PFSK-1 (cell line): Measurements from ENCODE around the gene TSPYL2.

Experiments
- FOXP2 ChIP-seq: optimal IDR thresholded peaks from 2 replicates; pipeline ENCODE3; 2011; ENCODE audit warnings: borderline replicate concordance, control low read depth, inconsistent platforms; ENCODE audit not compliant: insufficient read depth; ENCODE audit errors: extremely low read length, extremely low read depth
- POLR2AphosphoS5 ChIP-seq: IDR thresholded peaks from 2 replicates; pipeline ENCODE4 v1.6.1; 2012; ENCODE audit warnings: low read depth, mild to moderate bottlenecking, control low read depth, low read length, moderate library complexity
- REST ChIP-seq, 2 experiments: IDR thresholded peaks; 2 replicates each; pipeline versions ENCODE4 v1.6.1 to v1.8.0; 2011 to 2012; ENCODE audit warnings: low read depth in 2 of 2, low read length in 2 of 2, control low read depth in 1 of 2, inconsistent platforms in 1 of 2, mild to moderate bottlenecking in 1 of 2, moderate library complexity in 1 of 2; ENCODE audit not compliant: insufficient read depth in 1 of 2
- SIN3A ChIP-seq: IDR thresholded peaks from 2 replicates; pipeline ENCODE4 v1.6.1; 2012; ENCODE audit warnings: mild to moderate bottlenecking, low read length, moderate library complexity, borderline replicate concordance; ENCODE audit not compliant: insufficient read depth
- TAF1 ChIP-seq: IDR thresholded peaks from 2 replicates; pipeline ENCODE4 v1.6.1; 2012; ENCODE audit warnings: low read length, control low read depth, borderline replicate concordance; ENCODE audit not compliant: insufficient read depth

- no peak for TF ChIP-seq TAF1
- no peak for TF ChIP-seq REST (IDR thresholded peaks at IDR 0.05; ENCODE audit: insufficient read depth in 1 of 2, low read depth in 2 of 2, low read length in 2 of 2)
- no peak for TF ChIP-seq POLR2AphosphoS5
- TF ChIP-seq SIN3A, result no peak
- peak; percentile 32 for TF ChIP-seq FOXP2
These were observed 11.0 kb downstream of the TSPYL2 start for GRCh38 chrX:53093177-53093655.
